Panc1 (cell line): Measurements from ENCODE around the gene SLC38A5.

Source experiments
- POLR2AphosphoS5 ChIP-seq: IDR thresholded peaks from 2 replicates; pipeline ENCODE4 v1.6.1; 2012; ENCODE audit warnings: mild to moderate bottlenecking, low read depth, low read length, moderate library complexity
- SIN3A ChIP-seq: IDR thresholded peaks from 2 replicates; pipeline ENCODE4 v1.6.1; 2012; ENCODE audit warnings: low read depth, mild to moderate bottlenecking, low read length, moderate library complexity, borderline replicate concordance; ENCODE audit not compliant: insufficient read depth
- TCF7L2 ChIP-seq: IDR thresholded peaks from 2 replicates; pipeline ENCODE4 v1.6.1; 2011; ENCODE audit warnings: mild to moderate bottlenecking, low read depth, low read length, inconsistent platforms
- TF ChIP-seq, protein P1 (sequence below): fragments of 450-650 bp; IDR thresholded peaks from 2 replicates; pipeline ENCODE4 v1.5.1; 2017; ENCODE audit warnings: mild to moderate bottlenecking
- TF ChIP-seq, protein P2 (sequence below), 2 experiments: IDR thresholded peaks; 2 replicates each; pipeline ENCODE4 v1.6.1; 2011 to 2012; ENCODE audit warnings: low read depth in 2 of 2, control low read depth in 1 of 2, low read length in 1 of 2, mild to moderate bottlenecking in 1 of 2, moderate library complexity in 1 of 2; ENCODE audit not compliant: insufficient read depth in 1 of 2

DNA sequence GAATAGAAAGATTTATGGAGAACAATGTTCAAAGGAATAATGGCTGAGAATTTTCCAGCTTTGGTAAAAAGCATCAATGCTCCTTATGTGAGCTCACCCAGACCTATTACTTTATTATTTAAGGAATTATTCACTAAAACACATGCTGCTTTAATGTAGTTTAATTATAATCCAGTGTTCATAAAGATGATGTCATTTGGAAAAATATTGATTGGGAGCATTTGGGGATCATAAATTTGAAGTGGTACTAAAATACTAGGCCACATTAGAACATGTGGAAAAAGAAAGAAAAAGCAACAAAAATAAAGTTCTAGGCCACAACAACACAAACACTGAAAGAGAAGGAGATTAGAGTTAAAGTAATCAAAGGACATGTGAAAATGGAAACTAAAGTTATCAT is 20.0 kb downstream of the SLC38A5 start:
- TF ChIP-seq, protein P1, sequence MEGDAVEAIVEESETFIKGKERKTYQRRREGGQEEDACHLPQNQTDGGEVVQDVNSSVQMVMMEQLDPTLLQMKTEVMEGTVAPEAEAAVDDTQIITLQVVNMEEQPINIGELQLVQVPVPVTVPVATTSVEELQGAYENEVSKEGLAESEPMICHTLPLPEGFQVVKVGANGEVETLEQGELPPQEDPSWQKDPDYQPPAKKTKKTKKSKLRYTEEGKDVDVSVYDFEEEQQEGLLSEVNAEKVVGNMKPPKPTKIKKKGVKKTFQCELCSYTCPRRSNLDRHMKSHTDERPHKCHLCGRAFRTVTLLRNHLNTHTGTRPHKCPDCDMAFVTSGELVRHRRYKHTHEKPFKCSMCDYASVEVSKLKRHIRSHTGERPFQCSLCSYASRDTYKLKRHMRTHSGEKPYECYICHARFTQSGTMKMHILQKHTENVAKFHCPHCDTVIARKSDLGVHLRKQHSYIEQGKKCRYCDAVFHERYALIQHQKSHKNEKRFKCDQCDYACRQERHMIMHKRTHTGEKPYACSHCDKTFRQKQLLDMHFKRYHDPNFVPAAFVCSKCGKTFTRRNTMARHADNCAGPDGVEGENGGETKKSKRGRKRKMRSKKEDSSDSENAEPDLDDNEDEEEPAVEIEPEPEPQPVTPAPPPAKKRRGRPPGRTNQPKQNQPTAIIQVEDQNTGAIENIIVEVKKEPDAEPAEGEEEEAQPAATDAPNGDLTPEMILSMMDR = no peak
- TF ChIP-seq POLR2AphosphoS5 (no peak), TCF7L2 (no peak), SIN3A (no peak)
- TF ChIP-seq, protein P2, sequence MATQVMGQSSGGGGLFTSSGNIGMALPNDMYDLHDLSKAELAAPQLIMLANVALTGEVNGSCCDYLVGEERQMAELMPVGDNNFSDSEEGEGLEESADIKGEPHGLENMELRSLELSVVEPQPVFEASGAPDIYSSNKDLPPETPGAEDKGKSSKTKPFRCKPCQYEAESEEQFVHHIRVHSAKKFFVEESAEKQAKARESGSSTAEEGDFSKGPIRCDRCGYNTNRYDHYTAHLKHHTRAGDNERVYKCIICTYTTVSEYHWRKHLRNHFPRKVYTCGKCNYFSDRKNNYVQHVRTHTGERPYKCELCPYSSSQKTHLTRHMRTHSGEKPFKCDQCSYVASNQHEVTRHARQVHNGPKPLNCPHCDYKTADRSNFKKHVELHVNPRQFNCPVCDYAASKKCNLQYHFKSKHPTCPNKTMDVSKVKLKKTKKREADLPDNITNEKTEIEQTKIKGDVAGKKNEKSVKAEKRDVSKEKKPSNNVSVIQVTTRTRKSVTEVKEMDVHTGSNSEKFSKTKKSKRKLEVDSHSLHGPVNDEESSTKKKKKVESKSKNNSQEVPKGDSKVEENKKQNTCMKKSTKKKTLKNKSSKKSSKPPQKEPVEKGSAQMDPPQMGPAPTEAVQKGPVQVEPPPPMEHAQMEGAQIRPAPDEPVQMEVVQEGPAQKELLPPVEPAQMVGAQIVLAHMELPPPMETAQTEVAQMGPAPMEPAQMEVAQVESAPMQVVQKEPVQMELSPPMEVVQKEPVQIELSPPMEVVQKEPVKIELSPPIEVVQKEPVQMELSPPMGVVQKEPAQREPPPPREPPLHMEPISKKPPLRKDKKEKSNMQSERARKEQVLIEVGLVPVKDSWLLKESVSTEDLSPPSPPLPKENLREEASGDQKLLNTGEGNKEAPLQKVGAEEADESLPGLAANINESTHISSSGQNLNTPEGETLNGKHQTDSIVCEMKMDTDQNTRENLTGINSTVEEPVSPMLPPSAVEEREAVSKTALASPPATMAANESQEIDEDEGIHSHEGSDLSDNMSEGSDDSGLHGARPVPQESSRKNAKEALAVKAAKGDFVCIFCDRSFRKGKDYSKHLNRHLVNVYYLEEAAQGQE (IDR thresholded peaks at IDR 0.05; ENCODE audit: insufficient read depth in 1 of 2, low read depth in 2 of 2, low read length in 1 of 2) = no peak
